Spleen (tissue), 11 donors: ENCODE results near the gene PHETA1. TPM values are rescaled to one million over a fixed set of nuclear protein-coding genes. Genes with fewer than 3 reads are reported as not detected.
"Not testable (repeated sequence)": the region's sequence is repeated elsewhere in the genome, so short reads cannot be mapped to it uniquely, and the experiment has no call there.

Experiments used
- DNase-seq: peaks from one replicate; pipeline ENCODE4 v3.0.0-alpha.2; 2020
- H3K27ac ChIP-seq, 8 donors: fragments of 200-600 bp; sonication (generic) in 7 of 8; 1 replicate in 4 of 8; 2 replicates in 4 of 8; pipeline versions ENCODE4 v1.5.0 to v1.8.0; 2016 to 2021; ENCODE audit warnings: inconsistent platforms in 4 of 8, mild to moderate bottlenecking in 4 of 8, moderate library complexity in 1 of 8
- H3K27me3 ChIP-seq, 7 donors: fragments of 200-600 bp; sonication (generic) in 6 of 7; replicated peaks in 1 of 7; 1 replicate in 4 of 7; 2 replicates in 3 of 7; pipeline versions ENCODE4 v1.5.0 to v1.8.0; 2016 to 2021; ENCODE audit warnings: inconsistent platforms in 3 of 7, mild to moderate bottlenecking in 1 of 7
- H3K36me3 ChIP-seq, 6 donors: fragments of 200-600 bp; sonication (generic) in 5 of 6; 1 replicate in 4 of 6; 2 replicates in 2 of 6; pipeline versions ENCODE4 v1.5.0 to v1.8.0; 2016 to 2021; ENCODE audit warnings: inconsistent platforms in 2 of 6
- H3K4me1 ChIP-seq, 6 donors: fragments of 200-600 bp; sonication (generic) in 5 of 6; 1 replicate in 3 of 6; 2 replicates in 3 of 6; pipeline versions ENCODE4 v1.5.0 to v1.8.0; 2016 to 2021; ENCODE audit warnings: inconsistent platforms in 3 of 6
- H3K4me3 ChIP-seq, 8 donors: fragments of 200-600 bp; sonication (generic) in 7 of 8; 1 replicate in 4 of 8; 2 replicates in 4 of 8; pipeline versions ENCODE4 v1.5.0 to v1.8.0; 2016 to 2021; ENCODE audit warnings: inconsistent platforms in 4 of 8, mild to moderate bottlenecking in 4 of 8, moderate library complexity in 2 of 8
- H3K9me3 ChIP-seq, 8 donors: fragments of 200-600 bp; sonication (generic) in 7 of 8; 1 replicate in 4 of 8; 2 replicates in 4 of 8; pipeline versions ENCODE4 v1.5.0 to v1.8.0; 2016 to 2021; ENCODE audit warnings: inconsistent platforms in 4 of 8
- CTCF ChIP-seq, 11 experiments: fragments of 200-600 bp in 7 of 11; fragments of 450-650 bp in 4 of 11; sonication (generic) in 4 of 11; IDR thresholded peaks in 8 of 11; conservative IDR thresholded peaks in 3 of 11; 1 replicate in 7 of 11; 2 replicates in 4 of 11; pipeline versions ENCODE4 v1.4.0 to v1.8.0; 2016 to 2021; ENCODE audit warnings: antibody characterized with exemption in 11 of 11, inconsistent platforms in 4 of 11, mild to moderate bottlenecking in 1 of 11
- POLR2A ChIP-seq, 3 donors: fragments of 450-650 bp; IDR thresholded peaks; one replicate each; pipeline ENCODE4 v1.5.1; 2017; ENCODE audit warnings: antibody characterized with exemption in 3 of 3, mild to moderate bottlenecking in 1 of 3
- POLR2AphosphoS5 ChIP-seq, 3 donors: sonication (generic); formaldehyde crosslinking; IDR thresholded peaks; one replicate each; pipeline ENCODE4 v1.5.1; 2017; ENCODE audit warnings: antibody characterized with exemption in 3 of 3
- WGBS, 5 donors: extraction: QIAGEN DNeasy Blood & Tissue Kit in 3 of 5; methylation state at CpG; one replicate each; pipeline versions ENCODE4 v1.1.5 to v1.1.7; 2013 to 2018; 5-methylcytosine and 5-hydroxymethylcytosine counted together
- intact Hi-C: fragments of 100-400 bp; cut with DNase I; formaldehyde crosslinking; loops from one replicate; pipeline ENCODE4 v1.15.0; 2023; ENCODE audit warnings: low total_unique reads
- polyA plus RNA-seq, 3 donors: library from polyadenylated mRNA; stranded (reverse); fragments of 200-250 nt; gene quantifications; one replicate each; pipeline ENCODE4 v1.2.1, GENCODE V29; 2013
- total RNA-seq, 7 donors: library from RNA; depleted of rRNA in 3 of 7; stranded (reverse); fragments of >200 nt in 3 of 7; fragmentation: NEBNext Ultra II Directional in 4 of 7; extraction: Animal tissue kit (Norgen Biotek cat#: 25700) in 4 of 7; gene quantifications; one replicate each; pipeline versions ENCODE4 v1.1.0 to v1.2.1, GENCODE V29; 2016 to 2021
- donor health status: healthy with polysubstance abuse.
- donor health status: DM: no; HTN: no; CAD: no; lungs with moderate emphysema.
- donor health status: DM: no; HTN: no; CAD: no.
- donor health status: Bipolar disorder and iron deficiency.
- donor health status: healthy.
- donor health status: DM: no; HTN: no; CAD: no.
- donor health status: DM: yes; HTN: yes; CAD: no.

PHETA1 gene
- total and polyA plus RNA-seq, 10 donors, result 4.9 to 39.7 (median 20.0) TPM

- H3K27ac ChIP-seq, result no peak overlapping the region
- H3K36me3 ChIP-seq, result no peaks in the 10 kb centered on the region
- intact Hi-C loops, result no loop called here
- no peak overlapping the region for H3K4me3 ChIP-seq
- TF ChIP-seq POLR2A (IDR thresholded peaks at IDR 0.05) (no peak), POLR2AphosphoS5 (IDR thresholded peaks at IDR 0.05) (no peak), CTCF (IDR thresholded peaks at IDR 0.05 in 8 of 11, conservative IDR thresholded peaks at IDR 0.05 in 3 of 11) (no peak)
- H3K4me1 ChIP-seq, result no peaks in the 10 kb centered on the region
- DNase-seq, result no peak
- peaks cover 0 to 11% (median under 1%) of the 10 kb centered on the region in 8 donors for H3K9me3 ChIP-seq
- WGBS, 5 donors, result 83 to 95% (median 91%) methylated on average over 8 of the region's 8 CpGs
- H3K27me3 ChIP-seq, result no peaks in the 10 kb centered on the region
Observed at GRCh38 chr12:111342376-111342775, 26.5 kb downstream of the PHETA1 start.

GRCh38 chr12:111341426-111342065, 27.3 kb downstream of the PHETA1 start:
- no peak for DNase-seq
- no peaks in the 10 kb centered on the region for H3K27me3 ChIP-seq
- no peak overlapping the region for H3K4me3 ChIP-seq
- no peak overlapping the region for H3K27ac ChIP-seq
- H3K36me3 ChIP-seq, result no peaks in the 10 kb centered on the region
- intact Hi-C loops, result no loop called here
- H3K9me3 ChIP-seq, result peaks cover 0 to 9% (median 0%) of the 10 kb centered on the region in 8 donors
- TF ChIP-seq CTCF (IDR thresholded peaks at IDR 0.05 in 8 of 11, conservative IDR thresholded peaks at IDR 0.05 in 3 of 11), result no peak
- no peak for TF ChIP-seq POLR2AphosphoS5 (IDR thresholded peaks at IDR 0.05)
- TF ChIP-seq POLR2A (IDR thresholded peaks at IDR 0.05), result no peak
- H3K4me1 ChIP-seq, result no peaks in the 10 kb centered on the region
- 81 to 94% (median 91%) methylated on average over 10 to 20 of the region's 20 CpGs for WGBS, 5 donors

- H3K27me3 ChIP-seq, intact Hi-C loops, H3K9me3 ChIP-seq, H3K4me3 ChIP-seq, H3K27ac ChIP-seq, H3K4me1 ChIP-seq, H3K36me3 ChIP-seq, DNase-seq: not testable (repeated sequence)
- 70 to 79% (median 74%) methylated on average over 8 of the region's 8 CpGs for WGBS, 5 donors
Observed at GRCh38 chr12:111340680-111341079, 28.2 kb downstream of the PHETA1 start.

- no peaks in the 10 kb centered on the region for H3K36me3 ChIP-seq
- no peaks in the 10 kb centered on the region for H3K4me1 ChIP-seq
- DNase-seq, result no peak
- intact Hi-C loops, result no loop called here
- H3K27ac ChIP-seq, result no peak overlapping the region
- no peaks in the 10 kb centered on the region for H3K27me3 ChIP-seq
- 69 to 100% (median 85%) methylated on average over 1 of the region's 1 CpG for WGBS, 5 donors
- no peak overlapping the region for H3K4me3 ChIP-seq
- TF ChIP-seq POLR2A (IDR thresholded peaks at IDR 0.05) (no peak), CTCF (IDR thresholded peaks at IDR 0.05 in 8 of 11, conservative IDR thresholded peaks at IDR 0.05 in 3 of 11) (no peak), POLR2AphosphoS5 (IDR thresholded peaks at IDR 0.05) (no peak)
- peaks cover 0 to 9% (median 0%) of the 10 kb centered on the region in 8 donors for H3K9me3 ChIP-seq
Observed at GRCh38 chr12:111340231-111340630, 28.7 kb downstream of the PHETA1 start.
